Activated CD4-positive, alpha-beta T cell treated with anti-CD3 and anti-CD28 coated beads, Interleukin-2, amount 50 U/mL, for 24 hours (primary cell): ENCODE data around the gene TTLL6.

Experiments used
- DNase-seq, 2 donors: peaks; one replicate each; pipeline ENCODE4 v3.0.0-alpha.2; 2020; ENCODE audit warnings: low read depth in 1 of 2, low spot score in 1 of 2

The TTLL6 gene

DNA sequence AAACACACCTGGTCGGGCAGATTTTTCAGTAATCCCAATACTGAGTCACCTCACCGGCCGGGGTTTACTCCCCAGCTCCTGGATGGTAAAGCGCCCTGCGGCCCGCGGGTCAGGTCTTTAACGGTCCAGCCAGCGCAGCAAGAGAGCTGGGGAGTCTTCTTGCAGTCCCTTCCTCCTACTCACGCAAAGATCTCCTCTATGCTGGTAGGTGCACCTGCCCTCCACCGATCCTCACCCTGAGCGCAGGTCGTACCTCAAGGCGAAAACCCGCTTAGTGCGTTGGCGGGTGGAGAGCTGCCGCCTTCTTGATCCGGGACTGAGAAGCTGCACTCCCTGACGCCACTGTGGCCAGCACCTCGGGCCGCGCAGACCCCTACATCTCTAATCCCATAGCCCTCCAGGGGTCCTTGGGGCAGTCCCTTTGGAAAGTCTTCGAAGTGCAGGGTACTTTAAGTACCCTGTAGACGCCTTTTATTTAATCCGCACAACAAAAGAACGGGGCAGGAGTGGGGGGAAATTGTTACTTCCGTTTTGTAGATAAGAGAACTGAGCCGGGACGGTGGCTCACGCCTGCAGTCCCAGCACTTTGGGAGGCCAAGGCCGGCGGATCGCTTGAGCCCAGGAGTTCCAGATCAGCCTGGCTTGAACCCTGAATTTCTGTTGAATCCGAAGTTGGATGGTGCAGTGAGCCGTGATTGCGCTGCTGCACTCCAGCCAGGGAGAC, 78.1 kb downstream of the TTLL6 start:
- DNase-seq, result no peak

DNA sequence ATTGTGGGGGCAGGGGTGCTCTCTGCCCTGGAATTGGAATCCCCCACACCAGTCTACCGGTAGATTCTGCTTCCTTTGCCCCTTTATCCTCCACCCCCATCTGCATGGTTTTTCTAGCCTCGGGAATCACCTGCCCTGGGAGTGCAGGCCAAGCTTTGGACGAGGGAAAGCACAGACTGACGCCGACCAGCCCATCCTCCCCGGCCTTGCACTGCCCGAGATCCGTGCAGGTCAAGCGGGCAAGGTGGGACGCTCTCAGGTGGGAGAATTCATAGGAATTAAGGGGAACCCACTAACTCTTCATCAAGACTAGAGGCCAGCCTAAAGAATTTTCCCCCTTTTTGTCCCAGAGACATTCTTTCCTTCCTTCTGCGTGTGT, 78.6 kb downstream of the TTLL6 start:
- no peak for DNase-seq

DNA sequence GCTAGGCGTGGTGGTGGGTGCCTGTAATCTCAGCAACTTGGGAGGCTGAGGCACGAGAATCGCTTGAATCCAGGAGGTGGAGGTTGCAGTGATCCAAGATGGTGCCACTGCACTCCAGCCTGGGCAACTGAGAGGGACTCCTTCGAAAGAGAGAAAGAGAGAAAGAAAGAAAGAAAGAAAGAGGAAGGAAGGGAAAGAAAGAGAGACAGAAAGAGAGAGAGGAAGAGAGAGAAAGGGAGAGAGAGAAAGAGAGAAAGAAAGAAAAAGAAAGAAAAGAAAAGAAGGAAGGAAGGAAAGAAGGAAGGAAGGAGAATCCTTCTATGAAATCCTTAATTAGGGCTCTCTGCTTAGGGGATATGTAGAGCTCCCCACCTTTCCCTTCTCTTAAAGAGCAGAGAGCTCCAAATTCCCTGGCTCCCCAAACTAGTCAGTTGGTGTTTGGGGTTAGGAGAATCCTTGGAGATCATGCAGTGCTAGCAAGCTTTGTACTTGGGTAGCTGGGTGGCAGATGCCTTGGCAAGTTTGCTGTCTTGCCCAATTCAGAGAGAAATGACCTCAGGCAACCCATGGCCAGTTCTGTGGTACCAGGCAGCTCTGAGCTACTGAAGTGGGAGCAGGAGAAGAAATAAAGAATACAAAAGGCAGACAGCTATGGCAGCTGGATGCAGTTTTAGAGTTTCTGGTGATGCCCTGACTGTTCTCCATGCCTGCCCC, 79.5 kb downstream of the TTLL6 start:
- no peak for DNase-seq

DNA sequence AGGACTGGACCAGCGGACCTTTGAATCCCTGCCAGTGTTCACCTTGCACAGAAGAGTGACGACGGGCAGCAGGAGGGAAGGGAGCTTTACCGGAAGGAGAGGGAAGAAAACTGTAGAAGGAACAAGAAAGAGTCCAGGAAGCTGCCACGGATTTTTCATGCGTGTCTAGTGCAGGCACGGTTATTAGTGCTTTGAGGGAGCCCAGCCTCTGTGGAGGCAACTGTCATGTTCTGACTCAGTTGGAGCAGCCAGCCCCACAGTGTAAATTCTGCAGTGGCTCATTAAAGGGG, 82.0 kb downstream of the TTLL6 start:
- DNase-seq, result no peak

DNA sequence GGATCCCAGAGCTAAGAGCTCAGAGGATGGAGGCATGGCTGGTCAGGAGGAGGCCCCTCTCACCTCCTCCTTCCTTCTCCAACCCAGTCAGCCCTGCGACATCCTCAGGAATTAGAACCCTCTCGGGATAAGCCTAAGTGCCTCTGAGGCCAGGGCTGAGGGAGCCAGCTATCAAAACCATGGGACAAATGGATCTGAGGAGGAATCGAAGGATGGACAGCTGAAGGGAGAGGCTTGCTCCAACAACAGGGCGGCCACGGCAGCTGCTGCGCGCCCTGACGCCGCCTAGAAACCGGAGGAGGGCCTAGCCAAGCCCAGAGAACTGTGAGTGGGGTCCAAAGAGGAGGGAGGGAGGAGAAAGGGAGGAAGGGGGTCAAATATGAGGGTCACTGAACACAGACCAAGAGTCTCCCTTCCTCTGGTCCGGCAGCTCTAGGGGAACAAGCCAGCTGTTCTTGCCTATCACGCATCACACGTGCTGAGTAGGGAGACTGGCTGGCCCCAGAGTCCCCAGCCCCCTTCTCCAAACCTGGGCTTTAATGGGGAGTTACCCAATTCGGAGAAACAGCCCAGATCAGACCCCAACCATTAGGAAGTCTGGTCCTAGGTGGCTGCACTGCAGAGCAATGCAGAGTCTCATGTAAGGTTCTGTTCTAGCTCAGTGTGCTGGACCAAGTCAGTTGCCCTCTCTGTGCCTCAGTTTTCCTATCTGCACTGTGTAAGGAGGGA, 82.5 kb downstream of the TTLL6 start:
- DNase-seq, result no peak

DNA sequence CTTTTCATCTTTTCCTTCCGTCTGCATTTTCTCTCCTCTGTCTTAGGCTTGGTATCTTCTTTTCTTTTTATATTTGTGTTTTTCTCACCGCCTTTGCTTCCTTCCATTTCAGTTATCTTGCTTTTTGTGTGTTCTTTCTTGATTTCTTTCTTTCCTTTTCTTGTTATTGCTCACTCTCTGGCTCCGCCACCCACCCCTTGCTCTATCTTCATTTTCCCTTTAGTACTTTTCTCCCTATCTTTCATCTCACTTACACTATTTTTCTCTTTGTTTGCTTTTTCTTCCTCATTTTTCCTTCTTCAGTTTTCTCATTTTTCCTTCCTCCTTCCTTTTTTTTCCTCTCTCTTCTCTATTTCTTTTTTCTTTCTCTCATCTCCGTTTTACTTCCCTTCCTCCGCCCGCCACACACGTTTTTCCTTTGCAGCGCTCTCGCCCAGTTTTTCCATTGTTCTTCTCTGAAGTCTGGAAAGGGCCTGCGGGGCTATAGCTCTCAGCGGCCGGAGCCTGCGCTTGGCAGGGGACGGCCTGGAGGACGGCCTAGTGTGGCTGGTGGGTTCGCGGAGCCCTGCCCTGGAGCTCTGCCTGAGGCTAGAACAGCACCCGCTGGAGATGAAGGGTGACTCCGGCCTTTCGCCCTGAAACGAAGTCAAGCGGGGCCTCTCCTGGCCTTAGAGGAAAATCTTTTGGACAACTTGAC, 83.2 kb downstream of the TTLL6 start:
- DNase-seq, result no peak

DNA sequence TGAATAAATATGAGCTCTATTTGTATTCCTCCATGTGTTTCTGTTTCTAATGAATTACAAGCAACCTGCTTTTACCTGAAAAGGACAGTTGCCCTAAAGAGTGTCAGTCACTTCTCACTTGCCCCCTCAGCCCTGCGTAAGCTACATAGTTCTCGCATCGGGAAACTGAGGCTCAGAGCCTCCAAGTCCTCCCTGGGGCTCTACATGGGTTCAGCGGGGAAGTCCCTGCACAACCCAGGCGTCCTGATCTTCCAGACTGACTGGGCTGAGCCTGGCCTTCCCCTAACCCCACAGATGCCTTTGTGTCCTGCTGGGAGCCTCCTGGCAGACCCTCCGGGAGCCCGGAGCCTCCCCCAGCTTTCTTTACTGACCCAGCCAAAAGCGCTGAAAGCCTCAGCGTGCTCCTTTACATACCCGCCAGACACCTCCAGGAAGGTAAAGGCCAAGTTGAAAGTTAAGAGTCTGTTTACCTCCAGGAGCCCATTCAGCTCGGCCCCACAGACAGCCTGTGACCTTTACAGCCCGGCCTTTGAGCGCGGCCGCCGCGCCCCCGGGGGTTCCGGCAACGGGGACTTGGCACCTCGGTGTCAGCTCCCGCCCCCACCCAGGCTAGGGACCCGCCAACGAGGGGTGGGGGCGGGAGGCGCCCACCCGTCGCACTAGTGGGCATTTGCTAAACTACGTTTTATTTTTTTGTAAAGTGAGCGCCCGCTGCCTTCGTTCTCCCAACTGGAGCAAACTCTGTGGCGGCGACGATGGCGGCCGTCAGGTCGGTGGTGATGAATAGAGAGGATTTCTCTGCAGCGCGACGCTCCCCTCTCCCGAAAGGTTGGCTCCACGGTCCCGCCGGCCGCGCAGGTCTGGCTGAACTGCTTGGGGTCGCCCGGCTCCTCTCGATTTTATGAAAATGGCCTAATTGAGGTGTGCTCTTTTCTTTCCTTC, 84.1 kb downstream of the TTLL6 start:
- no peak for DNase-seq

DNA sequence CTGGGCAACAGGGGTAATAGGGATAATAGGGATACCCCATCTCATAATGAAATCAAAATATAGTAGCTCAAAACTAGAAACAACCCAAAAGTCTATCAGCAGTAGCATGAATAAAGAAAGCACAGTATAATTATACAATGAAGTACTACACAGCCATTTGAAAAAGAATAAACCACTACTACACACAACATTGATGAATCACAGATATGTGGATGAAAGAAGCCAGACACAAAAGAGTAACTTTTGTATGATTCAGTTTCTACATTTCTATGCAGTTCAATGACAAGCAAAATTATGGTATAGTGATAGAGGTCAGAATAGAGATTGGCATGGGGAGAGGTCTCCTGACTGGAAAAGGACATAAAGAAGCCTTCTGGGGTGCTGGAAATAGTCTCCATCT, 85.7 kb downstream of the TTLL6 start:
- no peak for DNase-seq

DNA sequence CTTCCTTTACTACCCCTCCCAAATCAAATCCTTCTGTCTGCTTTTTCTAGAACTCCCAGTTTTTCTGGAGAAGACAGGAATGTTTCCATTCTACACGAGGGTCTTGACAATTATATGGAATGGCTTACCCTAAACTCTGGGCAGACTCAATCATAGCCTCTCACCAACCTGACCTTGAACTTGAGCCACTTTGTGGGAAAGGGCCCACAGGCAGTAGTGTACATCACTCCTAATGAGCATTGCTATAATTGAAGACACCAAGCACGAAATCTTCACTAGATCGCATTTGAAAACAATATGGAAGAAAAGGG, 86.8 kb downstream of the TTLL6 start:
- no peak for DNase-seq

DNA sequence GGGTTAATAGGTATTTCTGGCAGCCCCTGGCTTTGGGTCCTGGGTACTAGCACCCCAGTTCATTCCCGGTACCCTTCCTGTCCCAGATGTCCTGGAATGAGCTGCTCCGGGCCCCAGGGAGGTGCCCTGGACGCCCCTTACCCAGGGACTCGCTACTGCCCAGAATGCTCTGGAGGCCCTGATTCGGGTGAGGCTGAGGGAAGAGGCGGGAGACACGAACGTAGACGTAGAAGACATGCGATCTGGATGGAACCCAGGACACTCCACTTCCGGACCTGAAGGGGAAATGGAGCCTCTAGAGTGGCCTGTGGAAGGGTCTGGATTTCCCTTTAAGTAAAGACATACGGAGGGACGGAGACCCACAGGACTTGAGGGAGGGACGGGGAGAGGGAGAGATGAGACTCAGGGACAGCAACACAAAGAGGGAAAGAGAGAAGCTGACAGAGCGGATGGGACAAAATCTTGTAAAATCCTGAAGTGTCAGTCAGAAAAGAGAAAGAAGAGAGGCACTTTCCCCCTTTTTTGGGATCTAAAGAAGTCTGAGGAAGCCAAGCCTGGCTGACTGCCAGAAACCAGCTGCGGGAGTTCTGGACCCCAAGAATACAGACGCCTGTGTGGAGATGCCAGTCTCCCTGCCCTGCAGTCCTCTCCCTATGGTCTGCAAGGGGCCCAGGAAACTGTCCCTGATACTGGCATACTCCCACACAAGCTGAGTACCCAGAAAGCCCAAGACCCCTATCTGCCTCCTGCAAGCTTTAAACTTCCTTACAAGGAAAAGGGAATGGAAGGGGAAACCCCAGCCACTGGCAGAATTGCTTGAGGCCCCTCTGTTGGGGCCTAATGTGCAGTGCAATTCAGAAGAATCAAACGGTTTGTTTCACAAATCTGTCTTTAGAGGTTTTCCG, 87.4 kb downstream of the TTLL6 start:
- DNase-seq, result no peak

DNA sequence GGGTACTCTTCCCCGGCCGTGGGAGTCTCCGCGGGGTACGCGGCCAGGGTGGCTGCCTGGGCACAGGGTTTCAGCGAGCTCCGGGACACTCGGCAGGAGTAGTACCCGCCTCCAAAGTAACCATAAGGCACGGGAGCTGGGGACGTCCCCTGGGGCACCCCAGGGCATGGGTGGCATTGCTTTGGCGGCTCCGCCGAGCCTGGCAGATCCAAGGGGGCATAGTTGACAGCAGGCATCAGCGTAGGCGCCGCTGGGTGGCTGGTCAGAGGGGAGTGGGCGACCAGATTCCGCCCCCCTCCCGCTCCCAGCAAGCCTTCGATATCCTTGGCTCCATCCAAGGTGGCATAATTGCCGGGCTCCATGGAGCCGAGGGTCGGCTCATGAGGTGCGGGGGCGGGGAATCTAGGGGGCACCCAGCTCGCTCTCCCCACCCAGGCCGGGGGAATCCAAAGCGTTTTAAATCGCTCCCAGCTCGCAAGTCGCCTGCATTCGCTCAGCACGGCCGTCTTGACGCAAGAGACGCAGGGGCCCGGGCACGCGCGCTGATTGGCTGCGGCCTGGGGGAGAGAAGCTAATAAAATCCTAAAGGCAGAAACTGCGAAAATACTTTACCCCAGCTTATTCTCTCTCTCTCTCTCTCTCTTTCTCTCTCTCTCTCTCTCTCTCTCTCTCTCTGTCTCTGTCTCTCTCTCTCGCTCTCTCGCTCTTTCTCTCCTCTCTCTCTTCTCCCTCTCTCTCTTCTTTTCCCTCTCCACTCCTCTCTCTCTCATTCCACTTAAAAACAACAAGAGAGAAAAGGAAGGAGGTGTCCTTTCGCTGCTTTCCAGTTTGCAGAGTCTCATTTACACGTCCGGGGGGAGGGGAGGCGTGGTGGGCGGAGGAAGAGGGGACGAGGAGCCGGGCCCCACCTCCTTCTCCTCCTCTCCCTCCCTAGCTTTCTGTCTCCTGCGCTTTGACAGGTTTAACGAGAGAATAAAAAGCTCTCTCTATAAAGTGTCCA, 88.5 kb downstream of the TTLL6 start, which contains the start of gene HOXB13:
Gene HOXB13 (minus strand): TSS at position 519 of the 1,000 bp plus-strand sequence. CDS start 157 bp downstream, at position 362.
- peak in 1 of 2 donors; percentile 27 for DNase-seq

DNA sequence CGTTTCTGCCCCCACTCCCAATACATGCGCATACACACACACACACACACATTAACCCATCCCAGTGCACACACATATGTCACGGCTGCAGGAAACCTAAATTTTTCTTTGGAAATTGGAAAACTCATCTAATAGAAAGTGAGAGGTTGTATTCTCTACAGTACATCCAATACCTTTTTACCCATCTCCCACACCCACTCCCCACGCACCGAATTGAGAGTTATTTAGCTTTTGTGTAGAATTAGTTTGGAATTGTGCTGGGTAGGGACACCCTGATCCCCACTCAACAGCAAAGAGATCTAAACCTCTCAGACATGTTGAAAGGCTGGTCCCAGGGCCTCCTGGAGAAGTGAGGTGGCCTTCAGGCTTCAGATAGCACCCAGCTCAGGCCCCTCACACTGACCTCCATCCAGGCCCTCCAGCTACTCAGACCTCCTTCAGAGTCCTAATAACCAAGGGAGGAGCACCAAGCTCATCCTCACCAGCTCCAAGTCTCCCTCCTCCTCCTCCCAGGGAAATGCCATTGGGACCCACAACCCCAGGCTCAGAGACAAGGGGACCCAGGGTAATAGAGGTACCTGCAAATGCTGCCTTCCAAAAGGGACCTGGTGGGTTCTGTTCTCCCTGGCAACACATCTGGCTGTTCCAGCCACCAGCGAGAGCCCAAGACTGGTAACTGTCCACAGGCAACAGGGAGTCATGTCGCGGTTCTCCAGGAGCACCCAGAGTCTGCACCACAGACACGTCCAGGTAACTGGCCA, 89.4 kb downstream of the TTLL6 start:
- no peak for DNase-seq

DNA sequence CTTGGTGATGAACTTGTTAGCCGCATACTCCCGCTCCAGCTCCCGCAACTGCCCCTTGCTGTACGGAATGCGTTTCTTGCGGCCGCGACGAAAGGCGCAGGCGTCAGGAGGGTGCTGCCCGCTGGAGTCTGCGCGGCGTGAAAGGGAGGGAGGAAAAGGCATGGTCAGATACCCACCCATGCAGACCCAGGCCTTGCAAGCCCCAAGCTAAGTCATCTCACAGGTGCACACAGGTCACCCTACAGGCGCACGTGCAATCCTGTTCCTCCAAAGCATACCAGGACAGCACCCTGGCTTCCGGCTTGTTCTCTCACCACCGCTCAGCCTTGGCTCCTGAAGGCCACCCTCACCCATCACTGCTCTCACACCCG, 90.1 kb downstream of the TTLL6 start:
- no peak for DNase-seq

DNA sequence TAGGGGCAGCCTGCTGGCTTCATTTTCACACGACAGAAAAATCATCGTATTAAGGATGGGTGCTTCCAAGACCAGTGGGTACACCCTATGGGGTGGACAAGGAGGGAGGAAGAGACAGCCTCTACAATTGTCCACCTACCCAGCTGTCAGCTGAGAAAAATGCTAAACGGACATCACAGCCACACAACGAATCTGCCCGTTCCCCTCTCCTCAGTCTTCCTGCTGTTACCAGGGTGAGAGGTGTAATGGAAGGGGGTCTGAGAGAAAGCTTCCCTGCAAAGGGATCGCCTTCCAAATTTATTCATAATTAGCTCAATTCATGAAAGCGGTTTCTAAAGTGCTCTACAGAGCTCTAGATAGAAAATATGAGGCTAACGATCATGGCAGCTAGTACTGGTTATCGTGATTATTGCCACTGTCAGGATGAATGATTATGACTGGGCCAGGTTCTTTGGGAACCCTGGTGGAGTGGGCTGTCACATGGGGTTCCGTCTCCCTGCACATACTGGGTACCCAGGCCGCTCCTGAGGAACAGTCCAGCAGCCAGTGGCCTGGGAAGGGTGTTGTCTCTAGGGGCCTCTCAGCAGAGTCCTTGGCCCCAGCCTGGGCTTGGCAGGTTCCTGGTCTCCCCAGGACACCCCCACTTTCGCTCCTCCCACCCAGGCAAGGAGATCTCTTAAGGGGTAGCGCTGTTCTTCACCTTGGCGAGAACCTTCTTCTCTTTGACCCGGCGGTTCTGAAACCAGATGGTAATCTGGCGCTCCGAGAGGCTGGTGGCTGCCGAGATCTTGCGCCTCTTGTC, 90.7 kb downstream of the TTLL6 start:
- DNase-seq, result no peak

DNA sequence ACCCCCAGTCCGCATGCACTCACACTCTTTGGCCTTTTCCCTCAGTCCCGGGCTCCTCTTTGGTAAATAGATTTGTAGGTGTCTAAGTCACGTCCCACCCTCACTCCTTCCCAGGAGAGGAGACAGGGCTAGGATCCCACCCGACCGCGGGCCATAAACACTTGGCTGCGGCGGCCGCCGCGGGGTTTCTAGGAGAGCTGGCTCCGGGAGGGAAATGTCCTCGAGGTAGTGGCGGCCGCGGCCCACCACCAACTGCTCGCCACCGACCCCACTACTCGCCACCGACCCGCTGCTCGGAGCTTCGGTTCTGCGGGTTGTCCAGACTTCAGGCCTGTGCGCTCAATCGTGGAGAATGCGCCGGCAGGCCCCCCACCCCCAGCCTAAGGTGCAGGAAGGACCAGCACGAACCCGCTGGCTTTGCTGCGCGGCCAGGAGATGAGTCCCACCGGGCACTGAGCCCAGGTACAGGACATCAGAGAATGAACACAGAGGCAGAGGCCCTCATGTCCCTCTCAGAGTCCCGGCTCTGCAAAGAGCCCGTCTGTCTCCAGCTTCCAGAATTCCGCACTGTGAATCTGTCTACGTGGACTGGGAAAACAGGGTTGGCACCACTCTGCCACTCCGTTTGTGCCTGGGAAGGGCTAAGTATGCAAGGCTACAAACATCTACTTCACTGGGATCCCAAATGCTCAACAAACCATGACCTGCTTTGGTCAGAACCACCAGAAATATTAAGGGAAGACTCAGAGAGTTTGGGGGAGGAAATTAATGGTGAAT, 91.6 kb downstream of the TTLL6 start:
- DNase-seq, result no peak

DNA sequence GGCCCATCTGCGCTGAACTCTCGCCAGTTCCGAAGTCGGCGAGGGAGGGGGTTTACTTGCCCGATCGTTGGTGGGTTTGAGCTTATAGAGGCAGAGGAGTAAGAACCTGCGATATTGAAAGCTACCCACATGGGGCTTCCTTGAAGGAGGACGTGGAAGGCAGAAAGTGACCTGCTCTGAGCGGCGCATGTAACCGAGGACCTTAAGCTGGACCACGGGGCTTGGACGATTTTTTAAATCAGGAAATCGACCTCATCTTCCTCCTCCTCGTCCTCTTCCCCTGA, 92.1 kb downstream of the TTLL6 start:
- DNase-seq, result no peak
